GM19023 (cell line): ENCODE measurements around the gene CEACAM20.
"Not testable (repeated sequence)": the region's sequence is repeated elsewhere in the genome, so short reads cannot be mapped to it uniquely, and the experiment has no call there.

Experiments used
- ATAC-seq: cut with Tn5 transposase; IDR thresholded peaks from one replicate; pipeline ENCODE4 v1.9.1; 2021; ENCODE audit warnings: mild to moderate bottlenecking, moderate library complexity; ENCODE audit not compliant: unreplicated experiment

The CEACAM20 gene

DNA sequence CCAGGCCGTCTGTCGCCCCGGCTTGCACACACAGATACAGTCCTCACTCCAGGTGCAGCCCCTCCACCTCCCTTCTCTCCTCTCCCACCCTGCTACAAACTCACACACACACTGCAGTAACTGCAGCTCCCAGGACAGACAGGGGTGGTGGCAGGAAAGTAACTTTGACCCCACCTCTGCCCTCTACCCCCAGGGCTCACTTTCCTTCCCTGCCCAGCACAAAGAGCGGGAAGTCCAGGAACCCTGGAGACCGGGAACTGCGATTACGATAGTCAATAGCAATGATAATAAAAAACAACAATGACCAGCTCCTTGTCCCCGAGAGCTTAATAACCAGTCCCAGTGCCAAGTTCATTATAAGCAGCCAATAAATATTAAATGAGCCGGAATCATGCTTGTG is at the start of gene CEACAM20:
Gene CEACAM20 (minus strand): TSS at position 140 of the 400 bp plus-strand sequence. CDS start 166 bp downstream, outside the sequence.
- no peak for ATAC-seq

DNA sequence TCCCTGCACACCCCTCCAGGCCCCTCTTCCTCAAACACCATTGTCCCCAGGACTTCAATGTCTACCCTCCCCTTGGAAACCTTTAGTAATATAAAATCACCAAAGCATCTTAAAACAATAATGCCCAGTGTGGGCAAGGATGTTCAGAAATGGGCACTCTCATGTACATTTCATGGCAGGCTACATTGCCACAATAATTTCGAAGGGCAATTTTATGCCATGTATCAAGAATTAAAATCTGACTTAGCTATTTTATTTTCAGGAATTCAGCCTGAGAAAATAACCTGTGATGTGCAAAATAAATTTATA is 48.0 kb upstream of the CEACAM20 start:
- no peak for ATAC-seq

DNA sequence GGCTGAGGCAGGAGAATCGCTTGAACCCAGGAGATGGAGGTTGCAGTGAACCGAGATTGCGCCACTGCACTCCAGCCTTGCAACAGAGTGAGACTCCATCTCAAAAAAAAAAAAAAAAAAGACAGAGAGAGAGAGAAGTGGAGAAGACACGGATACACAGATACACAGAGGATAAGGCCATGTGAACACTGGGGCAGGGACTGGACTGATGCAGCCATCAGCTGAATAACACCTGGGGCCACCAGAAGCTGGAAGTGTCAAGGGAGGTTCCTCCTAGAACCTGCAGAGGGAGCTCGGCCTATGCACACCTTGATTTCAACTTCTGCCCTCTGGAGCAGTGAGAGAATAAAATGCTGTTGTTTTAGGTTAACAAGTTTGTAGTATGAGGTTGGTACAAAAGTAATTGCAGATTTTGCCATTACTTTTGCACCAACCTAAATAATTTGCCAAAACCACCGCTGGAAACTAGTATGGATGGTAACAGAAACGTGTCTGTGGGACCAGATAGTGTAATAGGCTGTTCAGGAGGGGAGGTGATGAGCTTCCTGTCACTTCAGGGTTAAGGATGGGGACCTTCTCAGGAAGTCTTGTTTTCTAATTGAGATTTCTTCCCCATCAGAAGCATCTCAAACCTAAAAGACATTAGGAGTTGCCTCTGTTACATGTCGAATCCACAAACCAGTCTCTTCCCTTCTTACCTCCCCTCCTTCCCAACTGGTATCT is 47.5 kb upstream of the CEACAM20 start:
- no peak for ATAC-seq

DNA sequence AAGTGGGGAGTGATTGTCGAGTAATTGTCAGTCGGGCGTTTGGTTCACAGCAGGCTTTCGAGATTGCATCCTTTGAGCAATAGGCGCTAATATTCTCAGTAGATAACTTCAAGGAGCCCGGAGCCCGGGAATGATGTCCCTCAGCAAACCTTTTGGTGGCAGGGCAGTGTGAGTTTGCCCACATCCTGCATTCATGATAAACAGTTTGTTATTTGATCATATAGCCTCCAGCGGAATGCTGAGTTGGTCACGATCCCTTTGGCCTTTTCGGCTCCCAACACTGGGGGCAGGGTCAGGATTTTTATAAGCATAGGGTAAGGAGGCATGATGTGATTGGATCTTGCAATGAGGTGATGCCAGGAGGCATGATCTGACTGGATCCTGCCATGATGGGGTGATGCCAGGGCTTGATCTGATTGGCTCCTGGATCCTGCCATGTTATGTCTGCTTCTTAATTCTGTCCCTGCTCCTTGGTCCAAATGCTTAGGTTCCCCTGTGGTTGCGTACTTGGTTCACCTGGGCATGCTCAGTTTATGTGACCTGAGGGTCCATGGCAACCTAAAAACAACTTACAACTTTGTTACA is 45.7 kb upstream of the CEACAM20 start:
- ATAC-seq, result no peak

DNA sequence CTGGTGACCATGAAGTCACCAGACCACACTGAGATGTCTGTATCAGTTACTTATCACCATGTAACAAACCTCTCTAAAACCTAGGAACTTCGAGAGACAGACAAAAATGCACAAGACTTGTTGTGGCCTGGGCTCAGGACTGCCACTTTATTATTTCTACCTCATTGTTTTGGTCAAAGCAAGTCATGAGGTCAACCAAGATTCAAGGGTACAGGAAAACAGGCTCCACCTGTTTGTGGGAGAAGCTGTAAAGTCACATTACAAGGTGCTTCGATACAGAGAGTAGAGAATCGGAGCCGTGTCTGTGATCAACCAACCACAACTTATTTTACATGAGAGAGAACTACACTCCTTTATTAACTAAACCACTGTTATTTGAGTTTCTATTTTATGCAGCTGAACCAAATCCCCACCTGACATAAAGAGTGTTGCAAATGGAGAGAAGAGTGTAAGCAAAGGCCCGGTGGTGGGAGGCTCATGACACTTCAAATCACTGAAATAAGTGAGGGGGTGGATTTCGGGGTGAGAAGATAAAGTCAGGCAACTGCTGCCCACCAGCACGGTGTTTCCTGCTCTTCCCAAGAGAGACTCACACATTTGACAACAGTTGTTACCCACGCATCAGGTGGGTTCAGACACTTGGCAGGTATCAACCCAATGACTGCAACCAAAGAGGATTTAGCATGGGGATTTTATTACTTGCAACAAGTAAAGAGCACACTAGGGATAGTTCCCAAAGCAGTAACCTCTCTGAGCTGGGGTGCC is 44.9 kb upstream of the CEACAM20 start:
- no peak for ATAC-seq

DNA sequence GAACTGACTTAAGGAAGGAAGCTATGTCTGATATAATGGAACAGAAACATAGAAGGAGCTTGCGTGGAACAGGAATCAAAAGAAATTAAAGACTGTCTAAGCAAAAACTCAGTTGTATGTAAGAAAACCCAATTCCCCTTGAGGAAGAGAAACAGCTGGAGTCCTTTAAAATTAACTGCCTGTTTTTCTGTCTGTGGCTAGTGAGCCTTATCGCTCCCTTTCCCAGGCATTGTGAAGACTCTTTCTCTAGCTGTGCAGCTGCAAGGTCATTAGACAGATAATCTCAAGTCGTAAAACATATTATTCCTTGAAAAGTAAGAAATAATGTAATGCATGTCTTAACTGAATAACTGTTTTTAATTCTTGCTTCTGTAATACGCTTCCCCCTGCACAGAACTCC is 44.2 kb upstream of the CEACAM20 start:
- ATAC-seq, result no peak

DNA sequence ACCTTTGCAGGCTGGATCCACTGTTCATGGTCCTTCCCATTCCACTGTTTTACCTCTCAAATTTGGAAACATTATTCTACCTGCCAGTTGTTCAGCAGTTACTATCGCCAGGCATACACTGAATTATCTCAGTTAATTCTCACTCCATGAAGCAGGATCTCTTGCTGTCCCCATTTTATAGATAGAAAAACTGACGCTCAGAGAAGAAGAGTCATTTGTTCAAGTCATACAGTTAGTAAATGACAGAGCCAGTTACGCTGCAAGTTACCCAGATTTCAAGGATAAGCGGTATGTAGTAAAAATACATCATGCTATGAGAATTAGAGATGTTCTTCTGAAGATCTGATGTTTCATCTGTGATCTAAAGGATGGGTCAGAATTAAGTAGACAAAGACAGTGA is 43.7 kb upstream of the CEACAM20 start:
- ATAC-seq, result no peak

DNA sequence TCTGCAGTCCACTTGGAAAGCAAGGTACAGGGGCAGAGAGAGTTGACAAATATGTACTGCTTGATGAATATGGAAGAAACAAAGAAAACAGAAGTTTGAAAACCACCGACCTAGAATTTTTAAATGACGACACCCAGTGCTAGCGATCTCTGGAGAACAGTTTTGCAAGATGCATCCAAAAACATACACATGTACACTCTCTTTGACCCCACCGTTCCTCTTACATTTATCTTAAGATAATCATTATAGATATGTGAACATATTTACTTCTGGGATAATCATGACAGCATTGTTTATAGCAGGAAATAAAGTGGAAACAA is 43.1 kb upstream of the CEACAM20 start:
- no peak for ATAC-seq

DNA sequence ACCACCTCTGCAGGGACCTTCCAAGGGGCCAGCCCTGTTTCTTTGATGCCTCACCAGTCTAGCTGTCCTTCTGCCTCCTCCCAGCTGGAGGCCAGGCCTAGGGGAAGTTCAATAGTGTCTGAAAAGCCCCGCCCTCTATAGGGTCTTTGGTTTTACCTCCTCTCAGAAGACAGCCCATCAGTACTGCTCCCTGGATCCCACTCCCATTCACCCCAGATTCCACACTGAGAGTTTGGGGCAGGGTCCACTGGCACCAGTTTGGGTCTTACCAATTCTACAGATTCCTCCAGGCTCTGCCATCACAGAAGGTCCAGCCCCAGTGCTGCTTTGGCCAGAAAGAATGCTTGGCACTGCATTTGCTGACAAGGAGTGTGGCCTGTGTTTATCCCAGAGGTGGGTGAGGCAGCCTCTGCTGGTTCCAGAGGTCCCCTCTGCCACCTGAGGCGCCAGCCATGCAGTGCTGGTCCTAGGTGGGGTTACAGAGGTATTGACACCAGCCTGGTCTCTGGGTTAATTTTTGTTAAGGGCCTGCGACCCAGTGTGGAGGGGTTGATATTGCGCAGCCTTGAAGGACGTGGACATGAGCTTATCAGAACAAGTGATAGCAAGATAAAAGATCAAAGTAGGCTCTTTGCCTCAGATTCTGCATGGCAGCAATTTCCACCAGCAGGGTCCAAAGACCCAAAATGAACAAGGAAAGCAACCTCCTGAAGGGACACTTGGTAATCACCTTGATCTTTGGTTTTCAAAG is 42.5 kb upstream of the CEACAM20 start:
- no peak for ATAC-seq

DNA sequence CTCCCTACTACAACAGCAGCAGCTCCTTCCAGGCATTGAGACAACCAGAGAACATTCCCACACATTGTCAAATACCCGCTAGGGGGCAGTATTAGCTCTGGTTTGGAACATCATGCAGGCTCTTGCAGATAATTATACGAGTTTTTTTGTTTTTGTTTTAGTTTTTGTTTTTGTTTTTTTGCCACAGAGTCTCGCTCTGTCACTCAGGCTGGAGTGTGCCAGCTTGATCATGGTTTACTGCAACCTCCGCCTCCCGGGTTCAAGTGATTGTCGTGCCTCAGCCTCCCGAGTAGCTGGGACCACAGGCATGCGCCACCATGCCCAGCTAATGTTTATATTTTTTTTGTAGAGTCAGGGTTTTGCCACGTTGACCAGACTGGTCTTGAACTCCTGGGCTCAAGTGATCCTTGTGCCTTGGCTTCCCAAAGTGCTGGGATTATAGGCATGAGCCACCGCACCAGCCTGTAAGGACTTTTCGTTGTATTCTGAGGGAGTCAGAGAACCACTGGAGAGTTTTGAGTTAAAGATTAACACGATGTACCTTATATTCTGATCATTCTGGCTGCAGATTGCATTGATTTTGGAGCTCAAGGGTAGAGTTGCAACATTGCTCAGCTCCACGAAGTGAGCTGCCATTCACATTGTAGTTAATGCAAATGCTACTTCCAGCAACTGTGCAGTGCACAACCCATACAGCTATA is 41.7 kb upstream of the CEACAM20 start:
- no peak for ATAC-seq

DNA sequence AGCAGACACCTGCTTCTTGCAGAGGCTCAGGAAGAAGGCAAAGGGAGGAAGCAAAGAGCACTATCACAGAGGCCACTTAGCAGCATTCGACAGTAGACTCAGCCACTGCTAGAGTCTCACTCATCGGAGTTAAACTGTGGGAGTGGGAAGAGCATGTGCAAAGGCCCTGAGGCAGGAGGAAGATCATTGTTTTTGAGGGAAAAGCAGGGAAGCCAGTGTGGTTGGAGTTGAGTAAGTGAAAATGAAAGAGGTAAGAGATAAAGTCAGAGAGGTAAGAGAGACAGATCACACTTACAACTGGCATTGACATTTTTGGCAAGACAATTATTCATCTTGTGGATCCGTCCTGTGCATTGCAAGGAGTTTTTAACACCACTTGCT is 41.1 kb upstream of the CEACAM20 start:
- ATAC-seq, result no peak

DNA sequence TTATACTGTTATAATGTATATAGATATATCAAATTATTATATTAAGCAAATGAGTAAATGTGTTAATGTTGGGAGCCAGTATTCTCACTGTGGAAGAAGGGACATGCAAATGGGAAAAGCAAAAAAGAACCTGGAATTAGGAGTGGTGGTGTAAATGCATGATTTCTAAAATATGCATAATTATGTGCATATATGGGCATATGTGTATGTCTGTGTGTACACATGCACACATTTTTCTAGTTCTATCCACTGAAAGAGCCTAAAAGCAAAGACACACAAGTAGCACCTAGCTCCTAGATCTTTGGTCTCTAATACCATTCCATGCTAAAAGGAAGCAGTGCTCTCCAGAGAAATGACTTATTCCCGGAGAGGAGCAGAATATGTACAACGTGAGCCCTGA is 38.3 kb upstream of the CEACAM20 start:
- no peak for ATAC-seq

DNA sequence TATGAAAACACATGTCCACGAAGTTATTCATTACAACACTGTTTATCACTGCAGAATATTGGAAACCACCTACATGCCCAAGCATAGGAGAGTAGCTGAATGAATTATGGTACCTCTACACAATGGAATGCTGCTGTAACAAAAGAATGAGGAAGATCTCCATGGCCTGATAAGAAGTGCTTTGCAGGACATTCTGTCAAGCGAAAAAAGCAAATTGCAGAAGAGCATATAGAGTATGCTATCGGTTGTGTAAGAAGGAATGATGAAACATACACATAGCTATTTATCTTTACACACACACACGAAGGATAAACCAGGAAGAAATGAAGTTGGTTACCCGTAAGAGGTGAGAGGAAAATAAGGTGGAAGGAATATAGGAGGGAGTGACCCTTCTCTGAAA is 37.5 kb upstream of the CEACAM20 start:
- ATAC-seq, result no peak

DNA sequence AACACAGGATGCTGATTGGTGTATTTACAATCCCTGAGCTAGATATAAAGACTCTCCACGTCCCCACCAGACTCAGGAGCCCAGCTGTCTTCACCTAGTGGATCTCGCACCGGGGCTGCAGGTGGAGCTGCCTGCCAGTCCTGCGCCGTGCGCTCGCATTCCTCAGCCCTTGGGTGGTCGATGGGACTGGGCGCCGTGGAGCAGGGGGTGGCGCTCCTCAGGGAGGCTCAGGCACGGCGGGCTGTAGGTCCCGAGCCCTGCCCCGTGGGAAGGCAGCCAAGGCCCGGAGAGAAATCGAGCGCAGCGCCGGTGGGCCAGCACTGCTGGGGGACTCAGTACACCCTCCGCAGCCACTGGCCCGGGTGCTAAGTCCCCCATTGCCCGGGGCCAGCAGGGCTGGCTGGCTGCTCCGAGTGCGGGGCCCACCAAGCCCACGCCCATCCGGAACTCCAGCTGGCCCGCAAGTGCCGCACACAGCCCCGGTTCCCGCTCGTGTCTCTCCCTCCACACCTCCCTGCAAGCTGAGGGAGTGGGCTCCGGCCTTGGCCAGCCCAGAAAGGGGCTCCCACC is 33.7 kb upstream of the CEACAM20 start:
- ATAC-seq, result not testable (repeated sequence)

DNA sequence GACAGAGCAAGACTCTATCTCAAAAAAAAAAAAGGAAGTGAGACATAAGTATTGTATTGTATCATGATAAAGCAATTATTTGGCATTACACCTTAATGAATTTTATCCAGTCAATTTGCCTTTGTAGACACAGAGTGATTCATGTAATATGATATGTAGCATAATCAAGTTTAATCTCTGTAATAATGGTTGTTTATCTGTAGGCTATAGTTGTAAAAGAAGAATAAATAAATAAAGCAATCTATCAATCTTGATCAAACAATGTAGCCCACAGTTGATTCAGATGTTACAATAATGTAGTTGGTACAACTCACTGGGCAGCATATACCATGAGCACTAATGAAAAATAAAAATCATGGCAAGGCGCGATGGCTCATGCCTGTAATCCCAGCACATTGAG is 28.5 kb upstream of the CEACAM20 start:
- ATAC-seq, result no peak

DNA sequence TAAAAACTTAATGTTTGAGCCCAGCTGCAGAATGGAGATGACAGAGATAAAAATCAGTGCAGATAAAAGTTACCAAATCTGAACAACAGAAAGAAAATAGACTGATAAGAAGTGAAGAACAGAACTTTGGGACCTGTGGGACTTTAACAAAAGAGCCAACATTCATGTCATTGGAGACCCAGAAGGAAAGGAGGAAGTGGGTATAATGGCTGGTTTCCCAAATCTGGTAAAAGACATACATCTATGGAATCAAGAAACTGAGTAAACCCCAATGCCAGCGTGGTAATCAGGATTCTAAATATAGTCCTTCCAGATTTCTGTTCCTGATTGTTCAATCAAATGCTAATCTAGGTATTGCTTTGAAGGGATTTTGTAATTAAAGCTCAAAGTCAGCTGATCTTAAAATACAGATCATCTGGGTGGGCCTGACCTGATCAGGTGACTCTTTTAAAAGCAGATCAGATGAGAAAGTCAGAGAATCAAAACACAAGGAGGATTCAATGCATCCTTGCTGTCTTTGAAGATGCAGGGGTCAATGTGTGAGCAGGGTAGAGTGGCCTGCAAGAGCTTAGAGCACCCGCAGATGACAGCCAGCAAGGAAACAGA is 25.3 kb upstream of the CEACAM20 start:
- ATAC-seq, result no peak

DNA sequence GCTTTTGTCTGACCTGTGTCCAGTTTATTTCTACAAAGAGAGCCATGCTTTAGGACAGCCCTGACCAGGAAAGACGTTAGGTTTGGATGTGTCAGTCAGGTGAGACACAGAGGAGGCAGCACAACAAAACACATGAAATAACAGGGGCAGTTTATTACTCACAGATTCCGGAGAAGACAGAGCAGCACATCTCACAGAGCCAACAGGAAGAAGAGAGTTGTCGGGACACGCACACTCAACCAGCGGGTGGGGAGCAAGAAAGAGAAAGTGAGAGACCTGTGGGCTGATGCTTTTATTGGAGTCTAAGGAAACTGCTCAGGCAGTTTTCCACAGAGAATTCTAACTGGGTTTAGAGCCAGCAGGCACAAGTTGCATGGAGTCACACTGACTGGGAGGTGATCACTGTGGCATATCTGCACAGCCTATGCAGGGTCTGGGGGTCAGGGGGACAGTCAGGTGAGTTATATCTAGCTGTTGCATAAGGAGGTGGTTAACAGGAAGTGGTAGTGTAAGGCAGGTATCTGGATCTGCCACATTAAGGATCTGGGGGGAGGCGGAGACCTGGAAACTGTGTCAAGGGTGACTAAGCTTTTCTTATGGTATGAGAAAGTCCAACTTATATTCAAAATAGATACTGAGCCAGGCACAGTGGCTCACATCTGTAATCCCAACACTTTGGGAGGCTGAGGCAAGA is 24.1 kb upstream of the CEACAM20 start:
- no peak for ATAC-seq

DNA sequence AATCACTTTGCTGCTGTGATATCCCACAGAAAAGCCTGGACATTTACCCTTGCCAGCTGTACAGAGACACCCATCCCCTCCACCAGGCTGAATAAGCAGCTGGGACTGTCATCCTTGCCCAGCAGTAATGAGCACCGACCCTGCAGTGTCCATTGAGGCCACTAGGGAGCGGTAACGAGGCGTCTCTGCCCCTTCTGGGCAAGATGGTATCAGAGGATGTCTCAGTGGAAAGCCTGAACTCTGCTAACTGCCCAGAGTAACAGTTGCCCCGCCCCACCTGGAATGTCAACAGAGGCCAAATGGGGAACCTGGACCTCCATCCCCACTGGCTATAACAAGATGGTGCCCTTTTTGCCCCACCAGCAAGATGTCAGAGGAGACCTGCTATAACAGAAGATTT is 22.8 kb upstream of the CEACAM20 start:
- ATAC-seq, result no peak

DNA sequence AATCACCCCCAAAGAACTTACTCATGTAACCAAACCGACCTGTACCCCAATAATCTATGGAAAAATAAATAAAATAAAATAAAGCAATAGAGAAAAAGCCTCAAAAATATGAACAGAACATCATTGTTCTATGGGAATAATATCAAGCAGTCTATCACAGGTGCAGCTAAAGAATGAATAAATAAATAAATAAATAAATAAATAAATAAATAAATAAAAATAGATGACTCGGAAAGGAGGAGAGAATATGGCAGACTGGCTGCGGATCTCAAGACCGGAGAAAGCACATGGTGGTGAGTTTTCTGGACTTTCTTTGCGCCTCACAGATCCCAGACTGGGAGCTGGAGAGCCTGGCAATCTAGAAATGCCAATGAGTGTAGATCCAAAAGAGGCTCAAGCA is 22.4 kb upstream of the CEACAM20 start:
- ATAC-seq, result no peak

DNA sequence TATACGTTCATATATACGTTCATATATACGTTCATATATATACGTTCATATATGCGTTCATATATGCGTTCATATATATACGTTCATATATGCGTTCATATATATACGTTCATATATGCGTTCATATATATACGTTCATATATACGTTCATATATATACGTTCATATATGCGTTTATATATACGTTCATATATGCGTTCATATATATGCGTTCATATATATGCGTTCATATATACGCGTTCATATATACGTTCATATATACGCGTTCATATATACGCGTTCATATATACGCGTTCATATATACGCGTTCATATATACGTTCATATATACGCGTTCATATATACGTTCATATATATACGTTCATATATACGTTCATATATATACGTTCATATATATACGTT is 21.5 kb upstream of the CEACAM20 start:
- not testable (repeated sequence) for ATAC-seq
